GM12878 (cell line): ENCODE results near the gene A3GALT2. TPM values are rescaled to one million over a fixed set of nuclear protein-coding genes. Genes with fewer than 3 reads are reported as not detected.

Experiments used
- ATAC-seq: fragments of 200-7000 bp; cut with Tn5 transposase; 3 replicates; pipeline ENCODE4 v1.9.1; 2020; ENCODE audit warnings: mild to moderate bottlenecking, moderate library complexity
- BruUV-seq: library from RNA; stranded (reverse); fragments of 400-500 nt; replicated peaks from 2 replicates; lab custom pipeline; 2021; lab: Mats Ljungman, UMichigan
- CTCF ChIA-PET: fragments of 300-600 bp; sonication (Branson Sonifier 250); formaldehyde crosslinking; extraction: SDS; loops from one replicate; lab custom pipeline; 2021; ENCODE audit warnings: inconsistent platforms; lab: Yijun Ruan, JAX
- POLR2A ChIA-PET: fragments of 350-600 bp; formaldehyde crosslinking; extraction: SDS; loops from one replicate; lab custom pipeline; 2021; ENCODE audit warnings: inconsistent platforms; lab: Charles Lee
- RAD21 ChIA-PET: fragments of 300-600 bp; sonication (Branson Sonifier 250); formaldehyde crosslinking; loops from one replicate; lab custom pipeline; 2023; ENCODE audit warnings: antibody characterized with exemption; ENCODE audit not compliant: unreplicated experiment; lab: Charles Lee
- SMC1A ChIA-PET: fragments of 300-600 bp; sonication (Branson Sonifier 250); formaldehyde crosslinking; loops from one replicate; lab custom pipeline; 2023; ENCODE audit not compliant: unreplicated experiment, uncharacterized antibody; lab: Charles Lee
- DNase-seq: peaks from one replicate; pipeline ENCODE4 v3.0.0-alpha.2; 2011; ENCODE audit warnings: low read depth, low spot score
- FAIRE-seq: peaks from 3 replicates; lab custom pipeline; 2011; peaks lifted over from hg19 to GRCh38; lab: Jason Lieb, UNC
- H2AFZ ChIP-seq: 2 replicates; pipeline ENCODE4 v1.6.0; 2011; ENCODE audit warnings: low read depth, low read length, control low read depth; ENCODE audit not compliant: control insufficient read depth
- H3K27ac ChIP-seq: 2 replicates; pipeline ENCODE4 v1.5.1; 2011; ENCODE audit warnings: control low read depth; ENCODE audit not compliant: control insufficient read depth, insufficient read depth
- H3K27me3 ChIP-seq, 2 experiments: replicated peaks in 1 of 2; 2 replicates each; pipeline versions ENCODE4 v1.6.0 to v1.6.1; 2011; ENCODE audit warnings: low read length in 1 of 2; ENCODE audit not compliant: control insufficient read depth in 2 of 2, insufficient read depth in 2 of 2
- H3K36me3 ChIP-seq, 2 experiments: 2 replicates each; pipeline ENCODE4 v1.5.1; 2011; ENCODE audit warnings: low read length in 1 of 2; ENCODE audit not compliant: control insufficient read depth in 2 of 2, insufficient read depth in 2 of 2
- H3K4me1 ChIP-seq: 2 replicates; pipeline ENCODE4 v1.6.1; 2011; ENCODE audit warnings: mild to moderate bottlenecking, low read length, moderate library complexity, mixed read lengths; ENCODE audit not compliant: control insufficient read depth, insufficient read depth
- H3K4me2 ChIP-seq: 2 replicates; pipeline ENCODE4 v1.6.0; 2011; ENCODE audit warnings: control low read depth; ENCODE audit not compliant: control insufficient read depth, insufficient read depth
- H3K4me3 ChIP-seq: fragments of 200-600 bp; sonication (generic); 2 replicates; pipeline ENCODE4 v1.5.1; 2016
- H3K79me2 ChIP-seq: 2 replicates; pipeline ENCODE4 v1.6.0; 2011; ENCODE audit warnings: low read length; ENCODE audit not compliant: control insufficient read depth, insufficient read depth
- H3K9ac ChIP-seq: 2 replicates; pipeline ENCODE4 v1.8.0; 2011; ENCODE audit warnings: low read length, control low read depth, mixed read lengths; ENCODE audit not compliant: control insufficient read depth, insufficient read depth
- H3K9me3 ChIP-seq: replicated peaks from 3 replicates; pipeline ENCODE4 v1.5.1; 2011; ENCODE audit warnings: mild to moderate bottlenecking, low read length; ENCODE audit not compliant: control insufficient read depth, insufficient read depth
- H4K20me1 ChIP-seq: 2 replicates; pipeline ENCODE4 v1.6.0; 2011; ENCODE audit not compliant: control insufficient read depth, insufficient read depth
- BCL11A ChIP-seq: IDR thresholded peaks from 2 replicates; pipeline ENCODE4 v1.6.1; 2011; ENCODE audit warnings: low read depth, low read length
- CBFB ChIP-seq: IDR thresholded peaks from 2 replicates; pipeline ENCODE4 v1.6.1; 2016; ENCODE audit warnings: antibody characterized with exemption, low read depth
- CHD1 ChIP-seq: IDR thresholded peaks from 2 replicates; pipeline ENCODE4 v1.6.1; 2012; ENCODE audit warnings: low read depth, low read length, improper control_type of control experiment
- DPF2 ChIP-seq: fragments of 450-650 bp; IDR thresholded peaks from 2 replicates; pipeline ENCODE4 v1.6.1; 2017; ENCODE audit warnings: mild to moderate bottlenecking
- EZH2 ChIP-seq: IDR thresholded peaks from 2 replicates; pipeline ENCODE4 v1.6.1; 2012; ENCODE audit warnings: low read depth, mild to moderate bottlenecking, control low read depth, inconsistent platforms, low read length, borderline replicate concordance; ENCODE audit not compliant: control insufficient read depth
- GABPA ChIP-seq: IDR thresholded peaks from 2 replicates; pipeline ENCODE4 v1.6.1; 2014; ENCODE audit warnings: antibody characterized with exemption, low read depth, mild to moderate bottlenecking, inconsistent platforms
- IKZF2 ChIP-seq, 2 experiments: fragments of 450-650 bp; IDR thresholded peaks; 2 replicates each; pipeline ENCODE4 v1.6.1; 2017; ENCODE audit warnings: mild to moderate bottlenecking in 2 of 2, moderate library complexity in 2 of 2
- KDM1A ChIP-seq: fragments of 200-600 bp; sonication (generic); IDR thresholded peaks from 2 replicates; pipeline ENCODE4 v1.6.1; 2016; ENCODE audit warnings: borderline replicate concordance
- PAX5 ChIP-seq: IDR thresholded peaks from 2 replicates; pipeline ENCODE4 v1.6.1; 2011; ENCODE audit warnings: low read depth, low read length, borderline replicate concordance
- SUZ12 ChIP-seq: fragments of 200-600 bp; sonication (generic); IDR thresholded peaks from one replicate; pipeline ENCODE4 v1.6.1; 2018; ENCODE audit warnings: antibody characterized with exemption, mild to moderate bottlenecking; ENCODE audit not compliant: unreplicated experiment
- TARDBP ChIP-seq: IDR thresholded peaks from 2 replicates; pipeline ENCODE4 v1.6.1; 2016; ENCODE audit warnings: borderline replicate concordance
- TBL1XR1 ChIP-seq: IDR thresholded peaks from 2 replicates; pipeline ENCODE4 v1.6.1; 2012; ENCODE audit warnings: low read depth, low read length, improper control_type of control experiment
- TCF7 ChIP-seq: IDR thresholded peaks from 2 replicates; pipeline ENCODE4 v1.6.1; 2014; ENCODE audit warnings: antibody characterized with exemption, borderline replicate concordance
- YBX1 ChIP-seq: fragments of 450-650 bp; IDR thresholded peaks from 2 replicates; pipeline ENCODE4 v1.6.1; 2016; ENCODE audit warnings: antibody characterized with exemption
- ZBED1 ChIP-seq: IDR thresholded peaks from 2 replicates; pipeline ENCODE4 v1.6.1; 2016; ENCODE audit warnings: borderline replicate concordance
- ZNF622 ChIP-seq: fragments of 450-650 bp; IDR thresholded peaks from 2 replicates; pipeline ENCODE4 v1.6.1; 2017; ENCODE audit warnings: mild to moderate bottlenecking, inconsistent platforms
- ZNF687 ChIP-seq: fragments of 450-650 bp; IDR thresholded peaks from 2 replicates; pipeline ENCODE4 v1.6.1; 2017; ENCODE audit warnings: mild to moderate bottlenecking, moderate library complexity
- ZSCAN29 ChIP-seq: fragments of 450-650 bp; IDR thresholded peaks from 2 replicates; pipeline ENCODE4 v1.6.1; 2017; ENCODE audit warnings: mild to moderate bottlenecking, moderate library complexity
- ZZZ3 ChIP-seq: IDR thresholded peaks from 2 replicates; pipeline ENCODE4 v1.6.1; 2011; ENCODE audit warnings: low read depth; ENCODE audit not compliant: control insufficient read depth, insufficient read length
- WGBS: methylation state at CpG from one replicate; pipeline ENCODE4 v1.1.6; 2016; ENCODE audit warnings: low lambda C conversion rate; ENCODE audit not compliant: insufficient replicate concordance, insufficient coverage; ENCODE audit errors: missing lambda C conversion rate; 5-methylcytosine and 5-hydroxymethylcytosine counted together
- in situ Hi-C: fragments of 300-500 bp; cut with MboI; formaldehyde crosslinking; loops from 9 replicates; pipeline ENCODE4 v1.14.3; 2018; ENCODE audit warnings: mixed read lengths
- intact Hi-C: fragments of 100-400 bp; cut with micrococcal nuclease; formaldehyde crosslinking; loops from one replicate; pipeline ENCODE4 v1.14.2; 2022; ENCODE audit not compliant: unreplicated experiment
- polyA plus RNA-seq, 11 experiments: library from polyadenylated mRNA; depleted of rRNA in 4 of 11; unstranded in 6 of 11; stranded (reverse) in 5 of 11; fragments of >200 nt; fragmentation: Nextera tagmentation in 4 of 11; fragmentation: Illumina TruSeq in 1 of 11; extraction: Ambion mirVana in 4 of 11; extraction: Trizol in 1 of 11; gene quantifications; 1 replicate in 1 of 11; 2 replicates in 10 of 11; pipeline versions ENCODE4 v1.2.1 to v1.2.3, GENCODE V29; 2011 to 2016; ENCODE audit warnings: inconsistent platforms in 2 of 11, missing spikeins in 2 of 11, low read depth in 1 of 11
- total RNA-seq, 4 experiments: library from RNA; depleted of rRNA in 3 of 4; stranded (reverse); fragments of >200 nt in 3 of 4; fragmentation: Illumina TruSeq in 1 of 4; extraction: Trizol in 1 of 4; gene quantifications; 2 replicates each; pipeline versions ENCODE4 v1.2.1 to v1.2.3, GENCODE V29; 2013 to 2021

Gene A3GALT2
- total and polyA plus RNA-seq, 10 of the 15 experiments (the other 5 are each of a cell fraction or from before 2014, with no cell fraction given): not detected

GRCh38 chr1:33267468-33268205, 53.3 kb downstream of the A3GALT2 start:
- no TSS peak for BruUV-seq
- Histone ChIP-seq H3K36me3 (no peaks in the 10 kb centered on the region), H3K9ac (no peak overlapping the region), H3K27ac (no peak overlapping the region), H3K9me3 (no peaks in the 10 kb centered on the region), H3K4me1 (no peaks in the 10 kb centered on the region), H3K4me3 (no peak overlapping the region), H2AFZ (no peak overlapping the region), H3K79me2 (no peaks in the 10 kb centered on the region), H3K4me2 (no peak overlapping the region), H4K20me1 (no peaks in the 10 kb centered on the region; the same call in 1 of the 2 replicates), H3K27me3 (no peaks in the 10 kb centered on the region)
- RAD21 ChIA-PET: no interaction called here
- POLR2A ChIA-PET: no interaction called here
- ATAC-seq: no peak; the same call in 2 of the 3 replicates
- FAIRE-seq: no peak
- in situ Hi-C loops: no loop called here
- SMC1A ChIA-PET: interaction anchor here (0.6 to 1.5 kb wide), 2 partner anchors 10 to 193 kb away, joined by 3 to 4 read pairs; no protein-coding TSS in a partner anchor
- no peak for DNase-seq
- WGBS: 45% methylated on average over 5 of the region's 5 CpGs
- TF ChIP-seq TBL1XR1: no peak
- no peak for TF ChIP-seq TARDBP
- TF ChIP-seq ZBED1: no peak
- no peak for TF ChIP-seq CHD1
- TF ChIP-seq YBX1: no peak
- TF ChIP-seq ZSCAN29: no peak
- no peak for TF ChIP-seq PAX5
- TF ChIP-seq ZNF622: no peak
- no peak for TF ChIP-seq EZH2
- no peak for TF ChIP-seq ZZZ3
- no peak for TF ChIP-seq DPF2
- TF ChIP-seq IKZF2 (IDR thresholded peaks at IDR 0.05): no peak
- no peak for TF ChIP-seq BCL11A
- no peak for TF ChIP-seq GABPA
- TF ChIP-seq KDM1A: no peak
- no peak for TF ChIP-seq CBFB
- no peak for TF ChIP-seq ZNF687
- no peak for TF ChIP-seq TCF7
- no peak for TF ChIP-seq SUZ12
- CTCF ChIA-PET: interaction anchor here (1.0 kb wide), 1 partner anchor 28 kb away, joined by 4 read pairs; no protein-coding TSS in a partner anchor
- intact Hi-C loops: no loop called here
